Right lobe of liver (tissue), 6 donors: ENCODE results near the gene CROCC2. TPM values are rescaled to one million over a fixed set of nuclear protein-coding genes. Genes with fewer than 3 reads are reported as not detected.

ENCODE experiments used
- ATAC-seq, 4 donors: fragments of 200-7000 bp; cut with Tn5 transposase; one replicate each; pipeline ENCODE4 v1.9.1; 2020; ENCODE audit warnings: mild to moderate bottlenecking in 4 of 4, moderate library complexity in 4 of 4
- DNase-seq, 3 donors: peaks; one replicate each; pipeline ENCODE4 v3.0.0-alpha.2; 2020
- H3K27ac ChIP-seq, 3 donors: fragments of 200-600 bp; one replicate each; pipeline ENCODE4 v1.8.0; 2022
- H3K27me3 ChIP-seq, 2 donors: fragments of 200-600 bp; one replicate each; pipeline ENCODE4 v1.8.0; 2022
- H3K36me3 ChIP-seq, 4 donors: fragments of 200-600 bp; sonication (generic) in 1 of 4; one replicate each; pipeline versions ENCODE4 v1.5.1 to v1.8.0; 2017 to 2022; ENCODE audit warnings: control low read depth in 1 of 4
- H3K4me1 ChIP-seq, 4 donors: fragments of 200-600 bp; sonication (generic) in 1 of 4; one replicate each; pipeline versions ENCODE4 v1.5.1 to v1.8.0; 2017 to 2022; ENCODE audit warnings: control low read depth in 1 of 4
- H3K4me3 ChIP-seq, 3 donors: fragments of 200-600 bp; one replicate each; pipeline ENCODE4 v1.8.0; 2022
- H3K9me3 ChIP-seq, 4 donors: fragments of 200-600 bp; sonication (generic) in 1 of 4; one replicate each; pipeline versions ENCODE4 v1.5.1 to v1.8.0; 2017 to 2022; ENCODE audit warnings: control low read depth in 1 of 4
- POLR2A ChIP-seq: fragments of 450-650 bp; IDR thresholded peaks from one replicate; pipeline ENCODE4 v1.6.1; 2017; ENCODE audit warnings: antibody characterized with exemption, mild to moderate bottlenecking
- WGBS: methylation state at CpG from one replicate; pipeline ENCODE4 v1.1.6; 2018; ENCODE audit warnings: low coverage, low lambda C conversion rate; ENCODE audit not compliant: insufficient coverage; ENCODE audit errors: missing lambda C conversion rate; 5-methylcytosine and 5-hydroxymethylcytosine counted together
- intact Hi-C, 2 donors: fragments of 100-400 bp; cut with DNase I; formaldehyde crosslinking; loops; one replicate each; pipeline versions ENCODE4 v1.11.2 to v1.14.1; 2022
- total RNA-seq, 6 experiments: library from RNA; depleted of rRNA in 2 of 6; stranded (reverse); fragments of >200 nt in 2 of 6; fragmentation: NEBNext Ultra II Directional in 3 of 6; extraction: Animal tissue kit (Norgen Biotek cat#: 25700) in 3 of 6; gene quantifications; one replicate each; pipeline versions ENCODE4 v1.1.0 to v1.2.4, GENCODE V29; 2016 to 2023
- TF ChIP-seq, protein P1 (sequence below), 4 donors: fragments of 200-600 bp in 3 of 4; fragments of 450-650 bp in 1 of 4; IDR thresholded peaks; one replicate each; pipeline versions ENCODE4 v1.5.1 to v1.8.0; 2016 to 2022; ENCODE audit warnings: antibody characterized with exemption in 4 of 4, mild to moderate bottlenecking in 2 of 4
- donor health status: DM: no; HTN: yes; CAD: no.
- donor health status: DM: no; HTN: no; CAD: no.
- donor health status: DM: no; HTN: no; CAD: no.
- donor health status: DM: no; HTN: yes; CAD: no.
- donor health status: DM: no; HTN: yes; CAD: no.

CROCC2 gene
- total RNA-seq, 6 experiments from 2014 or later: 0.06 to 0.15 (median 0.12) TPM; not detected in 1

DNA sequence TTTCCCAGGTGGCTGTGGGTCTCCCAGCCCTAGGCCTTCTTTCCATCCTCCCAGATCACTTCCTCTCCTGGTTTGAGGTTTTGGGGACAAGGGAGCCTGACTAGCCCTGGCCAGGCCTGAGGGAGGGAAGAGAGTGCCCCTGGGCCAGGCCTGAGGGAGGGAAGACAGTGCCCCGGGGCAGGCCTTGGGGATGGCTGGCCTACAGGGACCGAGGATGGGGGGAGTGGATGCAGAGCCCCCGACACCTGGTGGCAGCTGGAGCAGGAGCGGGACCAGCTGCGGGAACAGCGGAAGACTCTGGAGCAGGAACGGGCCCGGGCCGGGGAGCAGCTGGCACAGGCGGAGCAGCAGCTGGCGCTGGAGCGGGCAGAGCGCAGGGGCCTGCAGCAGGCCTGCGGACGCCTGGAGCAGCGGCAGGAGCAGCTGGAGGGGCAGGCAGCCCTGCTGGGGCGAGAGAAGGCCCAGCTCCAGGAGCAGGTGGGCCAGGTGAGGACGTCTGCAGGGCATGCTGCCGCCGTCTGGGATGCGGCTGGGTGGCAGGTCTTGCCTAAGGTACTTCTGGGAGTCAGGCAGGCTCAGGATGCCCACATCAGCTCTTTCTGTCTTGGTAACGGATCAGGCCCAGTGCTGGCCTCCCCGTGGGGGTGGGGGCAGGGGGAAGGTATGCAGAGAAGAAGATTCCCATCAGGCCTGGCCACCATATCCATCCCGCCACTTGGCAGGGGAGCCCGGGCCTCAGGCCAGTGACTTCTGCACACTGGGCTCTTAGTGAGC is 29.2 kb downstream of the CROCC2 start:
- Histone ChIP-seq H3K36me3 (no peaks in the 10 kb centered on the region), H3K4me1 (no peaks in the 10 kb centered on the region), H3K27me3 (no peaks in the 10 kb centered on the region), H3K9me3 (no peaks in the 10 kb centered on the region), H3K4me3 (no peak overlapping the region), H3K27ac (no peak overlapping the region)
- DNase-seq (peak in 2 of 3 donors; percentile 37 to 47), ATAC-seq (no peak)
- intact Hi-C loops: no loop called here
- no CpG with 5 or more reads among the region's 25 CpGs for WGBS
- TF ChIP-seq POLR2A: no peak
- TF ChIP-seq, protein P1, sequence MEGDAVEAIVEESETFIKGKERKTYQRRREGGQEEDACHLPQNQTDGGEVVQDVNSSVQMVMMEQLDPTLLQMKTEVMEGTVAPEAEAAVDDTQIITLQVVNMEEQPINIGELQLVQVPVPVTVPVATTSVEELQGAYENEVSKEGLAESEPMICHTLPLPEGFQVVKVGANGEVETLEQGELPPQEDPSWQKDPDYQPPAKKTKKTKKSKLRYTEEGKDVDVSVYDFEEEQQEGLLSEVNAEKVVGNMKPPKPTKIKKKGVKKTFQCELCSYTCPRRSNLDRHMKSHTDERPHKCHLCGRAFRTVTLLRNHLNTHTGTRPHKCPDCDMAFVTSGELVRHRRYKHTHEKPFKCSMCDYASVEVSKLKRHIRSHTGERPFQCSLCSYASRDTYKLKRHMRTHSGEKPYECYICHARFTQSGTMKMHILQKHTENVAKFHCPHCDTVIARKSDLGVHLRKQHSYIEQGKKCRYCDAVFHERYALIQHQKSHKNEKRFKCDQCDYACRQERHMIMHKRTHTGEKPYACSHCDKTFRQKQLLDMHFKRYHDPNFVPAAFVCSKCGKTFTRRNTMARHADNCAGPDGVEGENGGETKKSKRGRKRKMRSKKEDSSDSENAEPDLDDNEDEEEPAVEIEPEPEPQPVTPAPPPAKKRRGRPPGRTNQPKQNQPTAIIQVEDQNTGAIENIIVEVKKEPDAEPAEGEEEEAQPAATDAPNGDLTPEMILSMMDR (IDR thresholded peaks at IDR 0.05): no peak

DNA sequence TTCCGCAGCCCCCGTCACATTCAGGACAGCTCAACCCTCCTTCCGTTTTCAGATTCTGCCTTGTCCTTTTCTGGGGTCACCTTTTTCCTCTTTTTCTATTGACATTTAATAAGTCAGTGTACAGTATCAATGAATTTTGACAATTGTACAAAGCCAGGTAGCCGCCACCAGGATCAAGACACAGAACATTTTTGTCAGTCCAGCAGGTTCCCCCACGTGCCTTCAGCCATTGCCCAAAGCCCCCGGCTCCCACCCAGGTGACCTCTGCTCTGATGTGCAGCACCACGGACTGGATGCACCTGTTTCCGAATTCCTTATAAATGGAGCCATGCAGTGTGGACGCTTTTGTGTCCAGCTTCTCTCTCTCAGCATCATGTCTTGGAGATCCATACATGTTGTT is 30.0 kb downstream of the CROCC2 start:
- Histone ChIP-seq H3K27me3 (no peaks in the 10 kb centered on the region), H3K9me3 (no peaks in the 10 kb centered on the region), H3K4me3 (no peak overlapping the region), H3K4me1 (no peaks in the 10 kb centered on the region), H3K36me3 (no peaks in the 10 kb centered on the region), H3K27ac (no peak overlapping the region)
- DNase-seq: peak in 2 of 3 donors; percentile 20 to 29
- intact Hi-C loops: no loop called here
- ATAC-seq: no peak
- WGBS: 74% methylated on average over 8 of the region's 9 CpGs
- TF ChIP-seq, protein P1 (IDR thresholded peaks at IDR 0.05): no peak
- TF ChIP-seq POLR2A: no peak

DNA sequence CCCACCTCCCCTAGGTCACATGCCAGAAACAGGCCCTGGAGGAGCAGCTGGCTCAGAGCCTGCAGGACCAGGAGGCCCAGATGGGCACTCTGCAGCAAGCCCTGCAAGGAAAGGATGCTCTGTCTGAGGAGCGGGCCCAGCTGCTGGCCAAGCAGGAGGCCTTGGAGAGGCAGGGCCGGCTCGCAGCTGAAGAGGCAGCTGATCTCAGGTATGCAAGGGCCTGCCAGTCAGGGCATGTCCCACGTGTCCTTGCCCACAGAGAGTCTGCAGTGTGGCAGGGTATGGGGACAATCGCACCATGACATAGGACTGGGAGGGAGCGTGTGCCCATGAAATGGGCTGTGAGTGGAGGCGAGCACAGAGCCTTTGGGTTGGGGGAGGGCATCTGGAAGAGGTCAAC is 39.9 kb downstream of the CROCC2 start:
- Histone ChIP-seq H3K9me3 (no peaks in the 10 kb centered on the region), H3K4me1 (no peaks in the 10 kb centered on the region), H3K36me3 (no peaks in the 10 kb centered on the region), H3K4me3 (no peak overlapping the region), H3K27ac (no peak overlapping the region), H3K27me3 (no peaks in the 10 kb centered on the region)
- ATAC-seq (no peak), DNase-seq (peak in 1 of 3 donors; percentile 30)
- intact Hi-C loops: no loop called here
- WGBS: 94% methylated on average over 5 of the region's 7 CpGs
- TF ChIP-seq, protein P1 (IDR thresholded peaks at IDR 0.05): no peak
- no peak for TF ChIP-seq POLR2A

DNA sequence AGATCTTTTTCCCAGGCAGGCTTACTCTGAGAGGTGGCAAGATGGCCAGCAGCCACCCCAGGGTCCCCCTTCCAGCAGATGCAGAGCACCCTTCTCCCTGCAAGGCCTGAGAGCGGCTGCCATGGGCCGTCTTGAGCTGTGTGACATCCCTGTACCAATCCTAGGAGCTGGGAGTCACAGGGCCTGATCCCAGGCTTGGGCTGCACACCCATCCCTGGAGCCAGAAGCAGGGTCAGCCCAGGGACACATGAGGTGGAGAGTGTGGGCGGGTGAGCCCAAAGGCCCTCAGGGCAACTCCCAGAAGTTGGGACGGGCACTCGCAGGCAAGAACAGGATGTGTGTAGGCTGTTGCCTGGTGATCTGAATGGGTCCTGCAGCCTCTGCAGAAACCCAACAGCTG is 40.5 kb downstream of the CROCC2 start:
- Histone ChIP-seq H3K27me3 (no peaks in the 10 kb centered on the region), H3K27ac (no peak overlapping the region), H3K36me3 (no peaks in the 10 kb centered on the region), H3K9me3 (no peaks in the 10 kb centered on the region), H3K4me3 (no peak overlapping the region), H3K4me1 (no peaks in the 10 kb centered on the region)
- peak in 1 of 4 donors; percentile 8 for ATAC-seq
- TF ChIP-seq POLR2A: no peak
- TF ChIP-seq, protein P1 (IDR thresholded peaks at IDR 0.05): no peak
- DNase-seq: peak in 1 of 3 donors; percentile 42
- WGBS: no CpG with 5 or more reads among the region's 5 CpGs
- intact Hi-C loops: no loop called here
